Activated naive CD8-positive, alpha-beta T cell treated with anti-CD3 and anti-CD28 coated beads, Interleukin-2, amount 10 ng/mL, durations not matched to agents 7 days and 5 days (primary cell): ENCODE data around the gene TRIM58. TPM values are rescaled to one million over a fixed set of nuclear protein-coding genes. Genes with fewer than 3 reads are reported as not detected.
A peak's percentile ranks its signal among the peaks of the same experiment; 100 is the strongest.

Source experiments
- ATAC-seq: fragments of 150-1000 bp; cut with Tn5 transposase; one replicate; pipeline ENCODE4 v1.10.0; 2021; ENCODE audit warnings: low read depth, moderate library complexity
- POLR2A ChIA-PET: fragments of 350-600 bp; sonication (Branson Sonifier 250); formaldehyde crosslinking; loops from one replicate; lab custom pipeline; 2021; ENCODE audit warnings: antibody characterized with exemption; lab: Charles Lee
- DNase-seq: peaks from one replicate; pipeline ENCODE4 v3.0.0; 2021
- H3K27ac Mint-ChIP-seq: one replicate; pipeline ENCODE4 v1.8.0; 2022; ENCODE audit warnings: mild to moderate bottlenecking, mixed read lengths
- H3K27me3 Mint-ChIP-seq: one replicate; pipeline ENCODE4 v1.8.0; 2022; ENCODE audit warnings: mild to moderate bottlenecking, moderate library complexity, mixed read lengths
- H3K36me3 Mint-ChIP-seq: one replicate; pipeline ENCODE4 v1.8.0; 2021; ENCODE audit warnings: mild to moderate bottlenecking, mixed read lengths
- H3K4me1 Mint-ChIP-seq: one replicate; pipeline ENCODE4 v1.8.0; 2021; ENCODE audit warnings: mixed read lengths
- H3K4me3 Mint-ChIP-seq: one replicate; pipeline ENCODE4 v1.8.0; 2022; ENCODE audit warnings: mild to moderate bottlenecking, moderate library complexity, mixed read lengths
- H3K9me3 Mint-ChIP-seq: one replicate; pipeline ENCODE4 v1.8.0; 2021; ENCODE audit warnings: mixed read lengths
- total RNA-seq, 2 experiments: library from RNA; stranded (reverse); gene quantifications; one replicate each; pipeline ENCODE4 v1.2.3, GENCODE V29; 2021

TRIM58 gene
- total RNA-seq, 2 experiments from 2014 or later = 0.08 to 0.09 TPM

DNA sequence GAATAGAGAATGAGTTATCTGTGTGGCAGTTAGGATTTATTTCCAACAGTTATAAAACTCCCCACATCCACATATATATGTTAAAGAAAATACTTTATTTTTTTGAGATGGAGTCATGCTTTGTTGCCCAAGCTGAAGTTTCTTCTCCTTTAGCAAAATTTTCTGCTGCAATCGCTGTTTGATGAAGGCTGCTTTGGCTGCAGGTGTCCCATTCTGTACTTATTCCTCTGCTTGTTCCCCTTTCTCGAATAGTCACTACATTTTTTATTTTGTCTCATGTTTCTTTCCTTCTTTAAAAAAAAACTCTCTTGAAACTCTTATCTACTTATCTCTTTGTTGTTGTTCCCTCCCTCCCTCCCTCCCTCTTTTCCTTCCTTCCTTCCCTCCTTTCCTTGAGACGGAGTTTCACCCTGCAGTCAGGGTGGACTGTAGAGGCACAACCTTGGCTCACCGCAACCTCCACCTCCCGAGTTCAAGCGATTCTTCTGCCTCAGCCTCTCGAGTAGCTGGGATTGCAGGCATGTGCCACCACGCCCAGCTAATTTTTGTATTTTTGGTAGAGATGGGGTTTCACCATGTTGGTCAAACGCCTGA, 49.0 kb downstream of the TRIM58 start:
- DNase-seq (no peak), ATAC-seq (no peak)
- POLR2A ChIA-PET = no interaction called here
- peaks cover 4% of the 10 kb centered on the region for H3K9me3 Mint-ChIP-seq
- H3K4me3 Mint-ChIP-seq = peak overlapping the region; percentile 81
- H3K27me3 Mint-ChIP-seq = no peaks in the 10 kb centered on the region
- peak overlapping the region; percentile 78 for H3K27ac Mint-ChIP-seq
- peaks cover 12% of the 10 kb centered on the region for H3K4me1 Mint-ChIP-seq
- peaks cover 2% of the 10 kb centered on the region for H3K36me3 Mint-ChIP-seq

DNA sequence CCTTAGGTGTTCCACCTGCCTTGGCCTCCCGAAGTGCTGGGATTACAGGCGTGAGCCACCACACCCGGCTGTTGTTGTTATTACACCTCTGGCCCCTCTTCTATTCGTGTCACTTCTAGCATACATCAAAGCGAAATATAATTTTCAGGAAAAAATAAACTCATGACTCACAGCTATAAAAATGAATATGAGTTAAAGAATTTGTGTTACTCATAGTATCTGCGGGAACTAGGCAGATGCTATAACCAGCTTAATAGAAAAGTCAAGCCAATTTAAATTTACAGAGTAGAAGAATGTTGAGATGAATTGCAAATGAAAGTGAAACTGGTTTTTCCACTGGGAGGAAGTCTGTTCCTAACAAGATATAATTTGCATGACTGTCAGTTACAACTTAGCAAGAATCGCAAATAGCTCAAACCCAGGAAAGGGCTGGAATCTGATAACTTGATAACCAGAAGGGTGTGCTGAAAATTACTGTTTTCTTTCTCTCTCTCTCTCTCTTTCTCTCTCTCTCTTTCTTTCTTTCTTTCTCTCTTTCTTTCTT, 49.6 kb downstream of the TRIM58 start:
- Mint-ChIP-seq H3K27me3 (no peaks in the 10 kb centered on the region), H3K27ac (peak overlapping the region; percentile 78), H3K9me3 (peaks cover 4% of the 10 kb centered on the region), H3K4me1 (peaks cover 12% of the 10 kb centered on the region), H3K36me3 (peaks cover 2% of the 10 kb centered on the region), H3K4me3 (peak overlapping the region; percentile 81)
- POLR2A ChIA-PET = no interaction called here
- no peak for DNase-seq
- ATAC-seq = peak; percentile 63

DNA sequence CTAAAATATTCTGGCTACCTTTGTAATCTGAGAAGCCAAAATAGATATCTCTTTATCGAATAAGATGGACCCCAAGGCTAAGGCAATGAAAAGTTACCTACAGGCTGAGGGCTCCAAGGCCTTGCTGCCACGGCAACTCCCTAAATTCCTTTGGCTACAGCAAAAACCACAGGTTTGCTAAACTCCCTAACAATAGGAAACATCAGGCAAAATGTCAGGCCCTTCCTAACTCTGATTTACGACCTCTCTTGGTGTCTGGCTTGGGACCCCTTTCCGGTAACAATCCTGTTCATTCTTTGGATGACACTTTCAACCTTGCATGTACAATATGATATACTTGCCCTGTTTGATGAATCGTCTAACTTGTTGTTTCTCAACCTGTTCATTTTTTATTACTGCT, 51.8 kb downstream of the TRIM58 start:
- no peak for DNase-seq
- Mint-ChIP-seq H3K9me3 (peaks cover 3% of the 10 kb centered on the region), H3K27me3 (no peaks in the 10 kb centered on the region), H3K4me1 (peaks cover 12% of the 10 kb centered on the region), H3K36me3 (peaks cover 2% of the 10 kb centered on the region), H3K27ac (no peak overlapping the region), H3K4me3 (no peak overlapping the region)
- no peak for ATAC-seq
- POLR2A ChIA-PET = no interaction called here

DNA sequence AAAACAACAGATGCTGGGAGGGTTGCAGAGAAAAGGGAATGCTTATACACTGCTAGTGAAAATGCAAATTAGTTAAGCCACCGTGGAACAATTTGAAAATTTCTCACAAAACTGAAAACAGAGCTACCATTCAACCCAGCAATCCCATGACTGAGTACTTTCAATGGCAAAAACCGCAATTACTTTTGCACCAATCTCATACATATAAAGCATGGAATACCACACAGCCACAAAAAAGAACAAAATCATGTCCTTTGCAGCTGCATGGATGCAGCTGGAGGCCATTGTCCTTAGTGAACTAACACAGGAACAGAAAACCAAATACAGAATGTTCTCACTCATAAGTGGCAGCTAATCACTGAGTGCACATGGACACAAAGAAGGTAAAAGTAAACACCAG, 56.8 kb downstream of the TRIM58 start:
- no peaks in the 10 kb centered on the region for H3K4me1 Mint-ChIP-seq
- H3K9me3 Mint-ChIP-seq = no peaks in the 10 kb centered on the region
- H3K36me3 Mint-ChIP-seq = no peaks in the 10 kb centered on the region
- peaks cover 9% of the 10 kb centered on the region for H3K27me3 Mint-ChIP-seq
- POLR2A ChIA-PET = no interaction called here
- H3K27ac Mint-ChIP-seq = no peak overlapping the region
- H3K4me3 Mint-ChIP-seq = no peak overlapping the region
- DNase-seq (no peak), ATAC-seq (no peak)

DNA sequence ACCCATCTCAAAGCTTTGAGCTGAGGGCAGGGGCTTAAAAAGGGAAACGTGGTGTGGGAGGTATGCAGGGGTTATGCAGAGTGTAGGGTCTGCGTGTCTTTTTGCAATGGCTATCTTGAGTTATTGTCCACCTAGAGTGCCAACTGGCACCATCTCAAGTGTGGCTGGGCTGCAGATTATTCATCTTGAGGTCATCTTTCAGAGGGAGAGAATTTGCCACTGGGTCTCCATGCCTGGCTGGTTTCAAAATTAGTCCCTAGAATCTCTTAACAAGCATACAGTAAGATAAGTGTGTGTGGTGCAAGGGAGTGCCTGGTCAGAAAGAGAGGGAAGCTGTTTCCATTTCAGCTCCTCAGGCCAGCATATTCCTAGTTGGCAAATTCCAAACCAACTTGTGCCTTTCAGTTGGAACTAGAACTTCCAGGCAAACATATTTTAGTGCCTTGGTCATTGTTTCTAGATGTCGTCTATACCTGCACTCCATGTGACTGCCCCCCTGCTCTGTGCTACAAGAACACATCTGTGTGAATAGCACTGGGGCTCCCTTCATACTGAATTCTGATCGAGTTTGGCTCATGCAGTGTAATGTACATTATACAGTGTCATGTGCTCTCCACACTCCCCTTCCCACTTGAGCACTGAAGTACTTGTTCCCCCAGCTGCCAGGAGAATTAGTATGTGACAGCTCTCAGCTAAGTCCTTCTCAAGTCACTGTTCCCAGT, 58.1 kb downstream of the TRIM58 start:
- H3K9me3 Mint-ChIP-seq = no peaks in the 10 kb centered on the region
- POLR2A ChIA-PET = no interaction called here
- H3K27me3 Mint-ChIP-seq = peaks cover 9% of the 10 kb centered on the region
- H3K4me1 Mint-ChIP-seq = no peaks in the 10 kb centered on the region
- H3K27ac Mint-ChIP-seq = no peak overlapping the region
- H3K4me3 Mint-ChIP-seq = no peak overlapping the region
- ATAC-seq = no peak
- no peak for DNase-seq
- no peaks in the 10 kb centered on the region for H3K36me3 Mint-ChIP-seq

DNA sequence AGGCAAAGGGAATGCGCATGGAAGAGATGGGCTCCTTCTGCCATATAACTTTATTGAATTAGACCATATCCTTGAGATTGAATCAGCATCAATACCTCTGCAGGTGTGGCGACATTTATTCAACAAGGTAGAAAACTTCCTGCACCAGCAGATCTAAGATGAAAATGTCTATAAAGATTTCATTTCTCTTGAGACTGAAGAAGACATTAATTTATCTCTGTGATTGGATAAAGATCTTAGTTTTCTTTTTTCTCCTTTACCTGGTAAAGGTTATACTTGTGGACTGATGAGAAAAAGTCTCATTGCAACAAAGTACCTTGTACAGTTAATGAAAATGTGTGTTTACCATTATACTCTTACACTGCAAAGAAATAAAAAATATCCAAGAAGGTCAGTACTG, 63.0 kb downstream of the TRIM58 start, which contains the start of gene OR2T8:
Gene OR2T8 (plus strand): TSS at position 301 of the 400 bp plus-strand sequence. CDS start 766 bp downstream, outside the sequence.
- POLR2A ChIA-PET = no interaction called here
- Mint-ChIP-seq H3K36me3 (no peaks in the 10 kb centered on the region), H3K27ac (no peak within 1 kb of the TSS), H3K9me3 (no peaks in the 10 kb centered on the region), H3K27me3 (peaks cover 5% of the 10 kb centered on the region), H3K4me3 (no peak within 1 kb of the TSS), H3K4me1 (no peaks in the 10 kb centered on the region)
- ATAC-seq (no peak), DNase-seq (no peak)

DNA sequence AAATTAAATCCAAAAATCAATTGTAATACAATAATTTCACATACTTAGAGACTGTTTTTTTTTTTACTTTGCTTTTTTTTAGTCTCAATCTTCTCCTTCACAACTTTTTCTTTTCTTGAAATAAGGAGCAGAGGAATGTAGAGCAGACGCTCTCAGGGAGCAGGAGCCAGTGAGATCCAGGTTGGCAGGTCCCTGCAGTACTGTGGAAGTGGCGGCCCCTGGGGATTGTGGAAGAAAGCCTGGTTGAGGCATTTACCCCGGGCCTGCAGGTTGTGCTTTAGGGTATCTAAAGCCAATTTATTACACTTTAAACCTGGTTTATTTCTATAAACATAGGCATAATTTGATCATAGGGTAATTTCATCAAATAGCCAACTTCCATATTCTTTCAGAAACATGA, 67.0 kb downstream of the TRIM58 start:
- no peaks in the 10 kb centered on the region for H3K36me3 Mint-ChIP-seq
- ATAC-seq (no peak), DNase-seq (no peak)
- no peak overlapping the region for H3K27ac Mint-ChIP-seq
- H3K4me3 Mint-ChIP-seq = no peak overlapping the region
- H3K27me3 Mint-ChIP-seq = peaks cover 2% of the 10 kb centered on the region
- POLR2A ChIA-PET = no interaction called here
- no peaks in the 10 kb centered on the region for H3K9me3 Mint-ChIP-seq
- H3K4me1 Mint-ChIP-seq = no peaks in the 10 kb centered on the region

DNA sequence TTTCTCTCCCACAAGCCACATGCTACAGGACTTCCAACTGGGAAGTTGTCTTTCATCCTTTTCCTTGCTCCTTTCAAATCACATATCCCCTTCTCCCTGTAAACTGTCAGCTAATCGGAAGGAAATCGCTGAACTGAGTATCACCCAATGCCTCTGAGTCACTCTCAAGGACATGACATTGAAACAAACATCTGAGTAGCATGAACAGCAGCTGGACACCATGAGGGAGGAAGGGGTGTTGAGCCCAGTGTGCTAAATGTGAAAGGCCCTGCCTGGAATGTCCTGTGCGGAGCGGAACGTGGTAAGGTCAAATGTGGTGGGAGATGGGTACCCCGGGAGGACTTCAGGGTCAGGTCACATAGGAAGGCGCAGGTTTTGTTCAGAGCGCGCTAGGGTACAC, 67.9 kb downstream of the TRIM58 start, which contains the start of gene OR2AJ1:
Gene OR2AJ1 (plus strand): TSS at position 22 of the 400 bp plus-strand sequence. CDS start 8,880 bp downstream, outside the sequence.
- POLR2A ChIA-PET = no interaction called here
- Mint-ChIP-seq H3K27ac (no peak within 1 kb of the TSS), H3K36me3 (no peaks in the 10 kb centered on the region), H3K4me1 (no peaks in the 10 kb centered on the region), H3K27me3 (peaks cover 2% of the 10 kb centered on the region), H3K9me3 (no peaks in the 10 kb centered on the region), H3K4me3 (no peak within 1 kb of the TSS)
- no peak for ATAC-seq
- no peak for DNase-seq

Other genes with a start within 250 kb of the TRIM58 start
- gene OR13G1, start 177.4 kb upstream of the TRIM58 start, total RNA-seq = not detected
- gene OR6F1, start 140.5 kb upstream of the TRIM58 start, total RNA-seq = not detected
- not detected for gene OR14K1, start 118.6 kb upstream of the TRIM58 start, total RNA-seq
- gene OR14A2, start 109.0 kb upstream of the TRIM58 start, total RNA-seq = not detected
- not detected for gene OR1C1, start 96.6 kb upstream of the TRIM58 start, total RNA-seq
- not detected for gene OR14A16, start 33.1 kb upstream of the TRIM58 start, total RNA-seq
- gene OR11L1, start 15.3 kb upstream of the TRIM58 start, total RNA-seq = not detected
- not detected for gene OR2W3, start 38.4 kb downstream of the TRIM58 start, total RNA-seq
- gene OR2T8, start 63.1 kb downstream of the TRIM58 start, total RNA-seq = not detected
- not detected for gene OR2AJ1, start 67.7 kb downstream of the TRIM58 start, total RNA-seq
- not detected for gene OR2L8, start 91.7 kb downstream of the TRIM58 start, total RNA-seq
- not detected for gene OR2AK2, start 108.0 kb downstream of the TRIM58 start, total RNA-seq
- not detected for gene OR2L5, start 156.5 kb downstream of the TRIM58 start, total RNA-seq
- gene OR2L2, start 172.9 kb downstream of the TRIM58 start, total RNA-seq = under 1 TPM; 0.06 to 0.19 TPM
- not detected for gene OR2L3, start 189.6 kb downstream of the TRIM58 start, total RNA-seq
- gene OR2L13, start 238.0 kb downstream of the TRIM58 start, total RNA-seq = not detected